CD4-positive, alpha-beta T cell (primary cell): ENCODE results near the gene TXLNA. TPM values are rescaled to one million over a fixed set of nuclear protein-coding genes. Genes with fewer than 3 reads are reported as not detected.

Source experiments
- ATAC-seq: fragments of 200-7000 bp; cut with Tn5 transposase; one replicate; pipeline ENCODE4 v1.10.0; 2022; ENCODE audit warnings: mild to moderate bottlenecking; ENCODE audit not compliant: poor library complexity
- CTCF ChIA-PET: fragments of 350-600 bp; sonication (Branson Sonifier 250); formaldehyde crosslinking; loops from one replicate; lab custom pipeline; 2021; ENCODE audit warnings: antibody characterized with exemption, inconsistent platforms; lab: Charles Lee
- POLR2A ChIA-PET: fragments of 350-600 bp; sonication (Branson Sonifier 250); formaldehyde crosslinking; loops from one replicate; lab custom pipeline; 2021; ENCODE audit warnings: antibody characterized with exemption, inconsistent platforms; lab: Charles Lee
- DNase-seq, 14 experiments: peaks; one replicate each; pipeline ENCODE4 v3.0.0-alpha.2; 2013 to 2020; ENCODE audit warnings: mixed read lengths in 2 of 14
- H3K27ac ChIP-seq, 2 donors: one replicate each; pipeline versions ENCODE4 v1.5.1 to v1.7.0; 2013; ENCODE audit warnings: low read length in 2 of 2, low read depth in 1 of 2, mild to moderate bottlenecking in 1 of 2
- H3K27me3 ChIP-seq, 2 experiments: 1 replicate in 1 of 2; 2 replicates in 1 of 2; pipeline versions ENCODE4 v1.6.1 to v1.7.0; 2013; ENCODE audit warnings: low read length in 2 of 2, control low read depth in 1 of 2, mild to moderate bottlenecking in 1 of 2, moderate library complexity in 1 of 2; ENCODE audit not compliant: insufficient read depth in 2 of 2, control insufficient read depth in 1 of 2
- H3K36me3 ChIP-seq: one replicate; pipeline ENCODE4 v1.6.1; 2013; ENCODE audit warnings: low read length, control low read depth; ENCODE audit not compliant: insufficient read depth
- H3K4me1 ChIP-seq: one replicate; pipeline ENCODE4 v1.6.1; 2013; ENCODE audit warnings: low read length, control low read depth; ENCODE audit not compliant: insufficient read depth
- H3K4me3 ChIP-seq: one replicate; pipeline ENCODE4 v1.5.1; 2013; ENCODE audit warnings: mild to moderate bottlenecking, low read length, moderate library complexity
- H3K9me3 ChIP-seq, 2 experiments: 1 replicate in 1 of 2; 2 replicates in 1 of 2; pipeline versions ENCODE4 v1.6.1 to v1.7.0; 2013; ENCODE audit warnings: low read length in 2 of 2, mild to moderate bottlenecking in 2 of 2, control low read depth in 1 of 2, moderate library complexity in 1 of 2; ENCODE audit not compliant: control insufficient read depth in 1 of 2, insufficient read depth in 1 of 2
- H3K27ac Mint-ChIP-seq: one replicate; pipeline ENCODE4 v1.8.0; 2020; ENCODE audit warnings: mixed read lengths
- H3K27me3 Mint-ChIP-seq: one replicate; pipeline ENCODE4 v1.8.0; 2021; ENCODE audit warnings: mixed read lengths
- H3K36me3 Mint-ChIP-seq: one replicate; pipeline ENCODE4 v1.8.0; 2021; ENCODE audit warnings: low read depth, mixed read lengths
- H3K4me1 Mint-ChIP-seq: one replicate; pipeline ENCODE4 v1.8.0; 2021; ENCODE audit warnings: low read depth, mixed read lengths
- H3K4me3 Mint-ChIP-seq: one replicate; pipeline ENCODE4 v1.8.0; 2020; ENCODE audit warnings: mild to moderate bottlenecking, mixed read lengths
- H3K9me3 Mint-ChIP-seq: one replicate; pipeline ENCODE4 v1.8.0; 2020; ENCODE audit warnings: mixed read lengths
- intact Hi-C, 2 experiments: fragments of 100-400 bp; cut with DNase I in 1 of 2; cut with micrococcal nuclease in 1 of 2; formaldehyde crosslinking; loops; one replicate each; pipeline versions ENCODE4 v1.15.1 to v1.9.0; 2023 to 2025; cut with DNase I, micrococcal nuclease
- total RNA-seq, 174 experiments: library from RNA in 2 of 174; stranded (reverse) in 2 of 174; gene quantifications; one replicate each; pipeline ENCODE4 v1.2.3 and lab custom pipeline; 2021 to 2026
- TF ChIP-seq, protein P1 (sequence below): fragments of 200-600 bp; IDR thresholded peaks from one replicate; pipeline ENCODE4 v1.8.0; 2022; ENCODE audit warnings: antibody characterized with exemption, mild to moderate bottlenecking

Gene TXLNA
- total RNA-seq, 2 experiments from 2014 or later: 6.3 to 6.4 TPM

DNA sequence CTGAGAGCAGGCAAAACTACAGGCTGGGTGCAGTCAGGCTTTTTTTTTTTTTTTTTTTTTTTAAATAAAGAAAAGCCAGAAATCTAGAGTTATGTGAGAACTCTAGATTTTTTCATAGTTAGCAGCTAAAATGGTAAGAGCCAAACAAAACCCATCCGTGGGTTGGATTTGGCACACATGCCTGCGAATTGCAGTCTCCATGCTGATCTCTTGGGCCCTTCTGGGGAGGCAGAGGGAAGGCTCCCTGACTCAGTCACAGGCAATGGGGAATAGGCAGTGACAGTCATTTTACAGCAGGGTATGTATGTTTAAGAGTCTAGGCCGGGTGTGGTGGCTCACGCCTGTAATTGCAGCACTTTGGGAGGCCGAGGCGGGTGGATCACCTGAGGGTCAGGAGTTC is 2.6 kb downstream of the TXLNA start:
- Histone ChIP-seq H3K27ac (no peak overlapping the region), H3K4me1 (peaks cover 46% of the 10 kb centered on the region), H3K36me3 (peaks cover 28% of the 10 kb centered on the region), H3K4me3 (no peak overlapping the region), H3K27me3 (no peaks in the 10 kb centered on the region), H3K9me3 (no peaks in the 10 kb centered on the region)
- intact Hi-C loops: no loop called here
- TF ChIP-seq, protein P1, sequence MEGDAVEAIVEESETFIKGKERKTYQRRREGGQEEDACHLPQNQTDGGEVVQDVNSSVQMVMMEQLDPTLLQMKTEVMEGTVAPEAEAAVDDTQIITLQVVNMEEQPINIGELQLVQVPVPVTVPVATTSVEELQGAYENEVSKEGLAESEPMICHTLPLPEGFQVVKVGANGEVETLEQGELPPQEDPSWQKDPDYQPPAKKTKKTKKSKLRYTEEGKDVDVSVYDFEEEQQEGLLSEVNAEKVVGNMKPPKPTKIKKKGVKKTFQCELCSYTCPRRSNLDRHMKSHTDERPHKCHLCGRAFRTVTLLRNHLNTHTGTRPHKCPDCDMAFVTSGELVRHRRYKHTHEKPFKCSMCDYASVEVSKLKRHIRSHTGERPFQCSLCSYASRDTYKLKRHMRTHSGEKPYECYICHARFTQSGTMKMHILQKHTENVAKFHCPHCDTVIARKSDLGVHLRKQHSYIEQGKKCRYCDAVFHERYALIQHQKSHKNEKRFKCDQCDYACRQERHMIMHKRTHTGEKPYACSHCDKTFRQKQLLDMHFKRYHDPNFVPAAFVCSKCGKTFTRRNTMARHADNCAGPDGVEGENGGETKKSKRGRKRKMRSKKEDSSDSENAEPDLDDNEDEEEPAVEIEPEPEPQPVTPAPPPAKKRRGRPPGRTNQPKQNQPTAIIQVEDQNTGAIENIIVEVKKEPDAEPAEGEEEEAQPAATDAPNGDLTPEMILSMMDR: no peak
- no peak for DNase-seq
- no peak overlapping the region for H3K4me3 Mint-ChIP-seq
- ChIA-PET POLR2A (interaction anchor here (0.6 to 4.0 kb wide), 6 partner anchors 10 to 769 kb away, joined by 3 to 41 read pairs (median 3); partner anchors contain the start of gene CCDC28B), CTCF (interaction anchor here (0.7 kb wide), 1 partner anchor 69 kb away, joined by 4 read pairs; no protein-coding TSS in a partner anchor)
- peak overlapping the region; percentile 93 for H3K27ac Mint-ChIP-seq
- no peaks in the 10 kb centered on the region for H3K27me3 Mint-ChIP-seq
- peaks cover 64% of the 10 kb centered on the region for H3K4me1 Mint-ChIP-seq
- peaks cover 64% of the 10 kb centered on the region for H3K36me3 Mint-ChIP-seq
- H3K9me3 Mint-ChIP-seq: no peaks in the 10 kb centered on the region
- no peak for ATAC-seq

DNA sequence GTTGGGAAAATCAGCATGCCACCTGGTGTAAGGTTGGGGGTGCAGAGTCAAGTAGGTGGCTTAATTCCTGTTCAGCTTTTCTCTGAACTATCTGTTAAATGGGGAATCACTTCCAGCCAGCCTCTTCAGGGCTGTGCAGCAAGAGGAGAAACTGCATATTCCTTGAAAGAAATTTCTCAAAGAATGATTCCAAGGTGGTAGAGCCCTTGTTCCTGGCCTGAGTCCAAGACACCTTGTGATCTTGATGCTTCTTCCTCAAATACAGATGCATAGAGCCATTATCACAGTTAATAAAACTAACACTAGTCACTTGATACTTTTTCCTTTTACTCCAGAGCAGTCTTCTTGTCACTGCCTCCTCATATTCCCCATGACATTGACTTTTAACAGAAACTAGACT is 5.2 kb downstream of the TXLNA start:
- intact Hi-C loops: no loop called here
- DNase-seq: no peak
- POLR2A ChIA-PET: no interaction called here
- H3K27me3 ChIP-seq: no peaks in the 10 kb centered on the region
- H3K27me3 Mint-ChIP-seq: no peaks in the 10 kb centered on the region
- peaks cover 81% of the 10 kb centered on the region for H3K36me3 Mint-ChIP-seq
- no peak overlapping the region for H3K27ac Mint-ChIP-seq
- H3K27ac ChIP-seq: no peak overlapping the region
- no peak overlapping the region for H3K4me3 Mint-ChIP-seq
- peaks cover 36% of the 10 kb centered on the region for H3K4me1 ChIP-seq
- no peaks in the 10 kb centered on the region for H3K9me3 ChIP-seq
- H3K9me3 Mint-ChIP-seq: no peaks in the 10 kb centered on the region
- TF ChIP-seq, protein P1: no peak
- no peak overlapping the region for H3K4me3 ChIP-seq
- H3K4me1 Mint-ChIP-seq: peaks cover 51% of the 10 kb centered on the region
- peaks cover 54% of the 10 kb centered on the region for H3K36me3 ChIP-seq
- no peak for ATAC-seq
- CTCF ChIA-PET: no interaction called here

- ChIA-PET CTCF (no interaction called here), POLR2A (no interaction called here)
- DNase-seq (no peak), ATAC-seq (no peak)
- Histone ChIP-seq H3K27ac (no peak overlapping the region), H3K4me1 (peaks cover 26% of the 10 kb centered on the region), H3K36me3 (peaks cover 67% of the 10 kb centered on the region), H3K4me3 (no peak overlapping the region), H3K27me3 (no peaks in the 10 kb centered on the region), H3K9me3 (no peaks in the 10 kb centered on the region)
- Mint-ChIP-seq H3K4me3 (no peak overlapping the region), H3K36me3 (peaks cover 83% of the 10 kb centered on the region), H3K27me3 (no peaks in the 10 kb centered on the region), H3K27ac (no peak overlapping the region), H3K4me1 (peaks cover 39% of the 10 kb centered on the region), H3K9me3 (no peaks in the 10 kb centered on the region)
- TF ChIP-seq, protein P1: no peak
- intact Hi-C loops: no loop called here
Observed at GRCh38 chr1:32186077-32186476, 6.6 kb downstream of the TXLNA start.
